Type B pancreatic cell (in vitro differentiated cells): ENCODE data around the gene GMDS. TPM values are rescaled to one million over a fixed set of nuclear protein-coding genes. Genes with fewer than 3 reads are reported as not detected.

Source experiments
- DNase-seq: peaks from one replicate; pipeline ENCODE4 v3.0.0; 2021; ENCODE audit warnings: mixed read lengths; ENCODE audit not compliant: unreplicated experiment; ENCODE audit errors: extremely low spot score
- H3K27ac Mint-ChIP-seq: 2 replicates; pipeline ENCODE4 v1.8.0; 2021; ENCODE audit warnings: mild to moderate bottlenecking, mixed read lengths
- H3K27me3 Mint-ChIP-seq: 2 replicates; pipeline ENCODE4 v1.8.0; 2021; ENCODE audit warnings: mixed read lengths
- H3K36me3 Mint-ChIP-seq: 2 replicates; pipeline ENCODE4 v1.8.0; 2021; ENCODE audit warnings: mixed read lengths
- H3K4me1 Mint-ChIP-seq: one replicate; pipeline ENCODE4 v1.8.0; 2021; ENCODE audit warnings: mixed read lengths; ENCODE audit not compliant: unreplicated experiment
- H3K4me3 Mint-ChIP-seq: 2 replicates; pipeline ENCODE4 v1.8.0; 2021; ENCODE audit warnings: mild to moderate bottlenecking, mixed read lengths
- H3K9me3 Mint-ChIP-seq: 2 replicates; pipeline ENCODE4 v1.8.0; 2021; ENCODE audit warnings: mixed read lengths
- total RNA-seq: library from RNA; stranded (reverse); gene quantifications from 2 replicates; pipeline ENCODE4 v1.2.1, GENCODE V29; 2021; ENCODE audit warnings: low replicate concordance
- TF ChIP-seq, protein P1 (sequence below): fragments of 200-600 bp; sonication (generic); conservative IDR thresholded peaks from 2 replicates; pipeline ENCODE4 v1.5.0; 2021; ENCODE audit warnings: antibody characterized with exemption, mild to moderate bottlenecking

GMDS gene
- total RNA-seq, 1 donor from 2014 or later = 41.3 TPM

DNA sequence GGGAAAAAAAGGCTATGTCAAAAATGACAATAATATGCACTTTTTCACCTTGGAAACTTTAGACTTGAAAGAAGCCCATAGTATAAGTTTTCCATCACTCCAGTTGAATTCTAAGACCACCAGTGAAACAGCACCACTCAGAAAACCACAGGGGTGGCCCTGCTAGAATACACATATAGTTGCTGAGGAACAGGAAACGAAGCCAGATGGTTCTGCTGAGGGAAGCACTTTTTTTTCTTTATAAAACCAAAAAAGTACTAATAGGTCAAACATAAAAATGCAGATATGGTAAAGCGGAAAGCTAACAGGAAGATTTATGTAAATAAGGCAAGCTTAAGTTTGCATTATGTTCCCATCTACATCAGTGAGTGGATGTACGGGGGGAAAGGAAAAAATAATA, 331.8 kb downstream of the GMDS start:
- no peak overlapping the region for H3K4me3 Mint-ChIP-seq
- H3K27me3 Mint-ChIP-seq = peaks cover 3% of the 10 kb centered on the region
- DNase-seq = no peak
- no peak overlapping the region for H3K27ac Mint-ChIP-seq
- TF ChIP-seq, protein P1, sequence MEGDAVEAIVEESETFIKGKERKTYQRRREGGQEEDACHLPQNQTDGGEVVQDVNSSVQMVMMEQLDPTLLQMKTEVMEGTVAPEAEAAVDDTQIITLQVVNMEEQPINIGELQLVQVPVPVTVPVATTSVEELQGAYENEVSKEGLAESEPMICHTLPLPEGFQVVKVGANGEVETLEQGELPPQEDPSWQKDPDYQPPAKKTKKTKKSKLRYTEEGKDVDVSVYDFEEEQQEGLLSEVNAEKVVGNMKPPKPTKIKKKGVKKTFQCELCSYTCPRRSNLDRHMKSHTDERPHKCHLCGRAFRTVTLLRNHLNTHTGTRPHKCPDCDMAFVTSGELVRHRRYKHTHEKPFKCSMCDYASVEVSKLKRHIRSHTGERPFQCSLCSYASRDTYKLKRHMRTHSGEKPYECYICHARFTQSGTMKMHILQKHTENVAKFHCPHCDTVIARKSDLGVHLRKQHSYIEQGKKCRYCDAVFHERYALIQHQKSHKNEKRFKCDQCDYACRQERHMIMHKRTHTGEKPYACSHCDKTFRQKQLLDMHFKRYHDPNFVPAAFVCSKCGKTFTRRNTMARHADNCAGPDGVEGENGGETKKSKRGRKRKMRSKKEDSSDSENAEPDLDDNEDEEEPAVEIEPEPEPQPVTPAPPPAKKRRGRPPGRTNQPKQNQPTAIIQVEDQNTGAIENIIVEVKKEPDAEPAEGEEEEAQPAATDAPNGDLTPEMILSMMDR = no peak
- H3K9me3 Mint-ChIP-seq = no peaks in the 10 kb centered on the region
- H3K4me1 Mint-ChIP-seq = peaks cover 37% of the 10 kb centered on the region
- H3K36me3 Mint-ChIP-seq = peaks cover 13% of the 10 kb centered on the region

DNA sequence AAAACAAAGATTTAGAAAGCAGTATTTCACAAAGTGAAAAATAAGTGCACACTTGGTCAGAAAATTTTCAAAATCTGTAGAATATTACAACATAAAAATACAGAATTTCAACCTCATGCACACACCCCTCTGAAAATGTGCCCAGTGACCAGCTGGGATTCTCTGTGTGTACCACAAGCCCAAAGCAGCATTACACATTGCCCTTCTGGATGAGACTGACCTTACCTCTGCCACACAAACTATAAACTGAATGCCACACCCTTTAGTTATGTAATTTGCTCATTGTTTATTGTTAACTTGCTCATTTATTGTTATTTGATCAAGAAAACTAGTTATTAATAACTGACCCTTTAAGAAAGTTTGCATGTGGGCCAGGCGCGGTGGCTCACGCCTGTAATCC, 332.7 kb downstream of the GMDS start:
- H3K27me3 Mint-ChIP-seq = peaks cover 5% of the 10 kb centered on the region
- peaks cover 37% of the 10 kb centered on the region for H3K4me1 Mint-ChIP-seq
- DNase-seq = no peak
- H3K4me3 Mint-ChIP-seq = no peak overlapping the region
- peaks cover 13% of the 10 kb centered on the region for H3K36me3 Mint-ChIP-seq
- TF ChIP-seq, protein P1 = no peak
- no peak overlapping the region for H3K27ac Mint-ChIP-seq
- no peaks in the 10 kb centered on the region for H3K9me3 Mint-ChIP-seq

DNA sequence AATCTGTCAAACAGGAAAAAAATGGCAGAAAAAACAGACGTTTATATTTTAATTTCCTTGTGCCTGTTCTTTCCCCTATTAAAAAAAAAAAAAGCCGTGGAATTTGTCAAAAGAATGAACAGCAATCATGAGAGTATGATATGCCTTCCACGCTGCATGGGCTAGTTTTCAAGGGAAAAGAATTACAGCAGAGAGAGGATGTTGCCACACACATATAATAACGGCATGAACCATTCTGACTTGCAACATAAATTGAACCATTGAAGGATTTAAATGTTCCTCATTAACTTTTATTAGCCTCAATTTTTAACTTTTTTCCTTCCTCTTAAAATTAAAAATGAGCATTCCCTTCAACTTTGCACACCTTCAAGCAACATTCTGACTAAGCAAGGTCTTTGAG, 333.9 kb downstream of the GMDS start:
- H3K4me1 Mint-ChIP-seq = peaks cover 27% of the 10 kb centered on the region
- TF ChIP-seq, protein P1 = no peak
- H3K27ac Mint-ChIP-seq = no peak overlapping the region
- no peaks in the 10 kb centered on the region for H3K9me3 Mint-ChIP-seq
- DNase-seq = no peak
- peaks cover 14% of the 10 kb centered on the region for H3K27me3 Mint-ChIP-seq
- peaks cover 15% of the 10 kb centered on the region for H3K36me3 Mint-ChIP-seq
- H3K4me3 Mint-ChIP-seq = no peak overlapping the region

DNA sequence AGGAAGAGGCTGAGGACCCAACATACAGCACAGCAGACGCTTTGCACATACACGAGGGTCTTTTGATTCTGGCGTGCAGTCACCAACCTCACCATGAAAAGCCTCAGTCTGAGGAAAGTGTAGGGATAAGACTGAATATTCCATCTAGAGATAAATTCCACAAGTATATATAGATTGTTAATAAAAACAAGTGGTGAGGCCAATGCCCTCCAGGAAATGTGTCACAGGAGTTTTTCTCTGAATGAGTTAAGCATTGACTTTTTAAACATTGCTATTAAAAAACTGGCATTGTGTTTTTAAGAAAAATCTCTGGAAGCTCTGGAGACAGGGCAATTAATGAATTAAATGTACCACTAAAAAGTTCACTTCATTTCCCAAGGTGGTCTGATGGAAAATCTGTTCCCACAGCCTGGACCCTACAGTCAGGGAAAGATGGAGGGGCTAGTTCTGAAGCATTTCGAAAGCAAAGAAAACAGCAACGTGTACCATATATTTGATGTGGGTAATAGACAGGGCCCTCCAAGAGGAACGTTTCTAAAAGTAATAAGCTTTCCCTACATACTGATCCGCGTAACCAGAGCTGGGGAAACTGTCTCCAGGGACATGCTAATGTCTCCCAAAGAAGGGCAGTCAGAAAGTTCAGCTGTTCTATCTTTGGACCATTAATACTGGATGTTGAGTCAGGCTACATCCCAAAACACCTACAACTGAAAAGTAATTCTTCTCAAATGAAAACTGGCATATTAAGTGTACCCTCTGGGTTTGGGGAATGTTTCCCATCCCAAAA, 334.6 kb downstream of the GMDS start:
- no peak overlapping the region for H3K4me3 Mint-ChIP-seq
- H3K4me1 Mint-ChIP-seq = peaks cover 27% of the 10 kb centered on the region
- no peak for DNase-seq
- H3K9me3 Mint-ChIP-seq = no peaks in the 10 kb centered on the region
- TF ChIP-seq, protein P1 = no peak
- peaks cover 15% of the 10 kb centered on the region for H3K36me3 Mint-ChIP-seq
- H3K27me3 Mint-ChIP-seq = peaks cover 16% of the 10 kb centered on the region
- H3K27ac Mint-ChIP-seq = no peak overlapping the region

DNA sequence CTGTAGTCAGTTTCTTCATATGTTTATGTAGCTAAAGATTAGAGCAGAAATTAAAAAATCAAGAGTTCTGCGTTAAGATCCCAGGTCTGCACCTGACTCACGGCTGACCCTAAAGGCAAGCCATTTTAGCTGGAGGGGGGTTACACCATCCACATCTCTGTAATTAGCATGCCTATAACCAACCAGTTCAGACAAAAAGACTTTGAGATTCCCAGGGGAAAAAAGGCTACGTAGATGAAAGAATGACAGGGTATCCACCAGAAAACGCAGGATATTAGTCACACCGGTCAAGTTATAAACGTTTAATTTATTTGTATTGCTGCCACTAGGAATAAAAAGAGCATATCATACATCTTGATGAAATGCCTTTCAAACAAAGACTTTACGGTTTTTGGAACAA, 336.6 kb downstream of the GMDS start:
- Mint-ChIP-seq H3K27me3 (peaks cover 18% of the 10 kb centered on the region), H3K36me3 (peaks cover 11% of the 10 kb centered on the region), H3K4me3 (no peak overlapping the region), H3K9me3 (no peaks in the 10 kb centered on the region), H3K4me1 (peaks cover 32% of the 10 kb centered on the region), H3K27ac (no peak overlapping the region)
- no peak for DNase-seq
- TF ChIP-seq, protein P1 = no peak
